Midbrain (tissue), 1 donor: Measurements from ENCODE around the gene NUP35.
"Not testable (repeated sequence)": the region's sequence is repeated elsewhere in the genome, so short reads cannot be mapped to it uniquely, and the experiment has no call there.

Experiments used
- DNase-seq: peaks from one replicate; lab custom pipeline; 2025; lab: John Stamatoyannopoulos, UW

Gene NUP35

DNA sequence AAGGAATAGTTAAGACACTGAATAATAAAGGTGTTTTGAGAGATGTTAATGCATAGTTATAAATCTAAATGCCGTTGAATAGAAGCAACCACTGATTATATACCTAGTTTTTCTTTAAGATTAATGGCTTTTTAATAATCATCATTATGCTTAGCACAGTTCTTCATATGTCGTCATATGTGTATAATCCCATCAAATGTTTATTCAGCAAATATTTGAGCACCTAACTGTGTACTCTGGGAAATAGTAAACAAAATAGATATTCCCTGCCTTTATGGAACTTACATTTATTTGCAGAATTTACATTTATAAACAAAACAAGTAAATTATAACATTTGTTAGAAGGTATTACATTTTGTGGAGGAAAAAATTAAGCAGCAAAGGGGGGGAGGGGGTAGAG, 9.8 kb downstream of the NUP35 start:
- DNase-seq, result no peak

DNA sequence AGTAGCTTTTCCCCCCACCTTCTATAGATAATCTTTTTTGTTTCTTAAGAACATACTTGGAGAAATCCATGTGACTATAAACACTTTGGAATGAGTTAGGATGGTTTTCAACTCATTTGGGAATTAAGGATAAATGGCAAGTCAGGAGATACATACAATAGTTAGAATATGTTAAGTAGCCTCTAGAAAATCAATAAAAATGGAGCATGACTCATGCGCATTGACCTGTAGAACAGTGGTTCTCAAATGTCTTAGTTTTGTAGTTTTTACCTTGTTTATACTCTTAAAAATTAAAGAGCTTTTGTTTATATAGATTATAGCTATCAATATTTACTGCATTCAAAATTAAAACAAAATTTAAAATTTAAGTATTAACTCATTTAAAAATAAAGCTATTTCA, 24.7 kb downstream of the NUP35 start:
- no peak for DNase-seq

DNA sequence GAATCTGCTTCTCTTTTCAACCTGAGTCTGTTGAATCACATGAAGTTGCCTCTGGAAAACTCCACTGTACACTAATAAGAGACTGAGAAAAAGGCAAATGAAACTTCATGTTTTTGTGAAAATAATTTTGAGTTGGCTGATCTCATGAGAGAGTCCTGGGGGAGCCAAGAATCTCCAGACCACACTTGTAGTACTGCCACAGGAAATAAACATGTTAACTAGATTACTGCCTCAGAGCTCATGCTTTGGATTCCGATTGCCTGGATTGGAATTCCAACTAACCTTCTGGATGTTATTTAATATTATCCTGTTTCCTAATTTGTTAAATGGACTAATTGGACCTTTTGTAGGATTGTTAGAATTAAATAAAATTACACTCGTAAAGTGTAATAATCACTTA, 25.2 kb downstream of the NUP35 start:
- DNase-seq, result no peak

DNA sequence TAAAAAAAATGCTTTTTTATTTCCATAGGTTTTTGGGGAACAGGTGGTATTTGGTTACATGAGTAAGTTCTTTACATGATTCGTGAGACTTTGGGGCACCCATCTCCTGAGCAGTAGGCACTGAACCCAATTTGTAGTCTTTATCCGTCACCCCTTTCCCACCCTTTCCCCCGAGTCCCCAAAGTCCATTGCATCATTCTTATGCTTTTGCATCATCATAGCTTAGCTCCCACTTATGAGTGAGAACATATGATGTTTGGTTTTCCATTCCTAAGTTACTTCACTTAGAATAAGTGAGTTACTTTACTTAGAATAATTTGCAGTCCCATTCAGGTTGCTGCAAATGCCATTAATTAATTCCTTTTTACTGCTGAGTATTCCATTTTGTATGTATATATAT, 28.0 kb downstream of the NUP35 start:
- DNase-seq, result not testable (repeated sequence)

DNA sequence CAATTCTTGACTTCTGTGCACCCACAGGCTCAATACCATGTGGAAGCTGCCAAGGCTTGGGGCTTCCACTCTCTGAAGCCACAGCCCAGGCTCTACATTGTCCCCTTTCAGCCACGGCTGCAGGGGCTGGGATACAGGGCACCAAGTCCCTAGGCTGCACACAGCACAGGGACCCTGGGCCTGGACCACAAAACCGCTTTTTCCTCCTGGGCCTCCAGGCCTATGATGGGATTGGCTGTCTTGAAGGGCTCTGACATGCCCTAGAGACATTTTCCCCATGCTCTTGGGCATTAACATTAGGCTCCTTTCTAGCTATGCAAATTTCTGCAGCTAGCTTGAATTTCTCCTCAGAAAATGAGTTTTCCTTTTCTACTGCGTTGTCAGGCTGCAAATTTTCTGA, 29.7 kb downstream of the NUP35 start:
- DNase-seq, result no peak

DNA sequence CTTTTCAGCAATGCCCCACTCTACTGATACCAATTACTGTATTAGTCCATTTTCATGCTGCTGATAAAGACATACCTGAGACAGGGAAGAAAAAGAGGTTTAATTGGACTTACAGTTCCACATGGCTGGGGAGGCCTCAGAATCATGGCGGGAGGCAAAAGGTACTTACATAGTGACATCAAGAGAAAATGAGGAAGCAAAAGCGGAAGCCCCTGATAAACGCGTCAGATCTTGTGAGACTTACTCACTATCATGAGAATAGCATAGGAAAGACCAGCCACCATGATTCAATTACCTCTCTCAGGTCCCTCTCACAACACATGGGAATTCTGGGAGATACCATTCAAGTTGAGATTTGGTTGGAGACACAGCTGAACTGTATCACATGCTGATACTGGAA, 30.5 kb downstream of the NUP35 start:
- DNase-seq, result not testable (repeated sequence)

DNA sequence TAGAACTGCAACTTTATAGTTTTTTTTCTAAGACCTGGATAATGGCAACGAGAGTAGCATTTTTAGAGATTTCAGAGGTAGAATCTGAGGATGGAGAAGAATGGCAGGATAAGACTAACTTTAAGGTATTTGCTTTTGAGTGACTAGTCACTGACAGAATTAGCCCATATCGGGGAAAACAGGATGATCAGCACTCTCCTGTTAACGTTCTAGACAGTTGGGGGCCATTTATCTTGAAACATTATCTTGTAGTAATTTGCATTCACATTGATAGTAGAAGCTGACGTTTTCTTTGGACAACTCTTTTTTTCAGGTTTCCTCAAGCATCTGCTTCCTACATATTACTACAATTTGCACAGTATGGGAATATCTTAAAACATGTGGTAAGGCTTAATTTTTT, 32.9 kb downstream of the NUP35 start:
- no peak for DNase-seq

DNA sequence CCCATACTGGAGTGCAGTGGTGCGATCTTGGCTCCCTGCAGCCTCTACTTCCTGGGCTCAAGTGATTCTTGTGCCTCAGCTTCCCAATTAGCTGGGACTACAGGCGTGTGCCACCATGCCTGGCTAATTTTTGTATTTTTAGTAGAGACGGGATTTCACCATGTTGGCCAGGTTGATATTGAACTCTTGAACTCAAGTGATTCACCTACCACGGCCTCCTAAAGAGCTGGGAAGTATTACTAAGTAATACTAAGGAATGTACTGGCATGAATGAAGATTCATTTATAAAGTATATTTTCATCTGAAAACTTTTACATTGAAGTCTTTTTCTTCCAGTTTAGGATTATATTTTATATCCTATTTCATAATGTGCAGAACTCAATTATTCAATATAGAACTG, 38.1 kb downstream of the NUP35 start:
- no peak for DNase-seq

DNA sequence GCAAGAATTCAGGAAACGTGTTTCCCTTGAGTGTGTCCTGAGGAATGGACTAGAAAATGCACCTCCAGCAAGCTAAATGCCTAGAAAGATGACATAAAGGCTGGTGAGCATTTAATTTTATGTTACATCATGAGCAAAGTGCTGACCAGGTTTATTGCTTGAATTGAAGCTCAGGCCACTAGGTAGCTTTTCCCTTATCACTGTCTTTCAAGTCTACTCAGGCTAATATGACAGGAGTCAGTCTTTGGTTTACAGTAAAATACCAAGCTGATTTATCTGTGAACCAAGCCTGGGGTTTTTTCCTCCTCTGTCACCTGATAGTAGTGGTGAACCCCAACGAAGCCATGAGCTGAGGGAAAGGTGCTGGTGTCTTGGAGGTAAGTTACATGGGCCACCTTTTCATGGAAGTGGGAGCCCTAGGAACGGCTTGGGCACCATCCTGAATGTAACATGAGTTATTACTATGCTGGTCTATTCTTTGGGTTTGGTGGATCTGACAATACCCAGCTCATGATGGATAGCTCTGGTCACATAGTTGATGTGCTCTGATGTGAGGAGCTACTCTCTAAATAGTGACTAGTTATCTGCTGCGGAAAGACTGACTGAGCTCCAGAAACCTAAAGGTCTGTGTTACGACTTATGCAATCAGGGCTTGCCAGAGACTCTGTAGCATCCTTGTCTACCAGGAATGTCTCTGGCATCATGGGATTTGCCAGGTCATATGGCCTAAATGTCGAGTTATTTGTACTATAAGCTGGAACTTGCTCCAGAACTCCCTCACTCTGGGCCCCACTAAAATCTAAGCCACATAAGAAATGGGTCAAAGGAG, 39.8 kb downstream of the NUP35 start:
- no peak for DNase-seq

DNA sequence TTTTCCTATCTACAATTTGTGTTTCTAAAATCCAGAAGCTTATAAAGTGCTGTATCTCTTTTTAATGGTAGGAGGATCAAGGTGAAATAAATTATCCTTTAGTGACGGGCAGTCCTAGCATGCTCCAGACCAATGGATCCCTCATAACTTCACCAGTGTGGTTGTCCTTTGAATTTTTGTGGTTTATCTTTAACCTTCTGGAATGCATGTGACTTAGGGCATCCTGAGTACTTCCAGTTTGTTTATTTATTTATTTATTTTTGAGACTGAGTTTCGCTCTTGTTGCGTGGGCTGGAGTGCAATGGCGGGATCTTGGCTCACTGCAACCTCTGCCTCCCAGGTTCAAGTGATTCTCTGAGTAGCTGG, 40.4 kb downstream of the NUP35 start:
- no peak for DNase-seq

DNA sequence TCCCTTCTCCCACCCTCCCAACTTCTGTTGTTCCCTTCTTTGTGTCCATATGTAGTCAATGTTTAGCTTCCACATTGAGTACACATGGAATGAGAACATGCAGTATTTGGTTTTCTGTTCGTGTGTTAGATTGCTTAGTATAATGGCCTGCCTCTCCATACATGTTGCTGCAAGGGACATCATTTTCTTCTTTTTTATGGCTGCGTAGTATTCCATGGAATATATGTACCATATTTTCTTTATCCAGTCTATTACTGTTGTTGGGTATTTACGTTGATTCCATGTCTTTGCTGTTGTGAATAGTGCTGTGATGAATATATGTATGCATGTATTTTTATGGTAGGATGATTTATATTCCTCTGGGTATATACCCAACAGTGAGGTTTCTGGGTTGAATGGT, 42.0 kb downstream of the NUP35 start:
- no peak for DNase-seq

DNA sequence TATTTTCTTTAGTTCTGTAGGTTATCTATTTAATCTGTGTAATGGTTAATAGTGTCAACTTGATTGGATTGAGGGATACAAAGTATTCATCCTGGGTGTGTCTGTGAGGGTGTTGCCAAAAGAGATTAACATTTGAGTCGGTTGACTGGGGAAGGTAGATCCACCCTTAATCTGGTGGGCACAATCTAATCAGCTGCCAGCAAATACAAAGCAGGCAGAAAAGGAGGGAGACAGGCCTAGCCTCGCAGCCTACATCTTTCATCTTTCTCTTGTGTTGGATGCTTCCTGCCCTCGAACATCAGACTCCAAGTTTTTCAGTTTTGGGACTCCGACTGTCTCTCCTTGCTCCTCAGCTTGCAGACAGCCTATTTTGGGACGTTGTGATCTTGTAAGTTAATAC, 42.7 kb downstream of the NUP35 start:
- not testable (repeated sequence) for DNase-seq

DNA sequence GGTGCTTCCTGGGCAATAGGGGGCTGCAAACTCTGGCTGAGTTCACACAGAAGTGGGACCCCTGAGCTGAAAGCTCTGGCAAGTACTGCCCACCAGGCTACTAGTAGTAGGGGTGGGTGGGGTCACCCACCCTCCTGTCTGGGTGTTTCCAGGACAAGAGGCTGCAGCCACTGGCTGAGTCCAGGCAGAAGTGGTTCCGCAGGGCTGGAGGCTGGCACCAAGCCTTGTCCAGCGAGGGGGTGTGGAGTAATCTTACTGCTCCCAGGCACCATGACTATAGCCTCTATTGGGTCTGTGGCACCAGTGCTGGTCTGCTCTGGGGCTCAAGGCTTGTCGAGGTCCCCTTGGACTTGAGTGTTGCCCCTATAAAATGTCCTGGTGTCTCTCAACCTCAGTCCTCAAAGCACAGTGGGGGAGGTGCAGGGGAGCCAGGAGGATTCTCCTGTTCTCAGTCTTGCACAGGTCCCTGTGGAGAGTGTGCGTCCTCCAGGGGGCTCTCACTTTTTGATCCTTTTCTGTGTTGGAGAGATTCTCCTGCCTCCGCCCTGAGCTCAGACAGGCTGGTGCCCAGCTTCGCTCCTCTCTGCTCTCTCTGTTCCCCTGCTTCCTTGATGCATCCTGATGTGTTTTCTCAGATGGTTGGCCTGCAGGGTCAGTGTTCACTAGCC, 48.1 kb downstream of the NUP35 start:
- no peak for DNase-seq

DNA sequence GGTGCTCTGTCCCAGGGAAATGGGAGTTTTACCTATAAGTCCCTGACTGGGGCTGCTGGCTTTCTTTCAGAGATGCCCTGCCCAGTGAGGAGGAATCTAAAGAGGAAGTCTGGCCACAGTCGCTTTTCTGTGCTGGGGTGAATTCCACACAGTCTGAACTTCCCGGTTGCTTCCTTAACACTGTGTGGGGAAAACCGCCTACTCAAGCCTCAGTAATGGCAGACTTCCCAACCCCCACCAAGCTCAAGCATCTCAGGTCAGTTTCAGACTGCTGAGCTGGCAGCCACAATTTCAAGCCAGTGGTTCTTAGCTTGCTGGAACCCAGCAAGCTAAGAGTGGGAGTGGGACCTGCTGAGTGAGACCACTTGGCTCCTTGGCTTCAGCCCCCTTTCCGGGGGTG, 54.9 kb downstream of the NUP35 start:
- DNase-seq, result no peak

DNA sequence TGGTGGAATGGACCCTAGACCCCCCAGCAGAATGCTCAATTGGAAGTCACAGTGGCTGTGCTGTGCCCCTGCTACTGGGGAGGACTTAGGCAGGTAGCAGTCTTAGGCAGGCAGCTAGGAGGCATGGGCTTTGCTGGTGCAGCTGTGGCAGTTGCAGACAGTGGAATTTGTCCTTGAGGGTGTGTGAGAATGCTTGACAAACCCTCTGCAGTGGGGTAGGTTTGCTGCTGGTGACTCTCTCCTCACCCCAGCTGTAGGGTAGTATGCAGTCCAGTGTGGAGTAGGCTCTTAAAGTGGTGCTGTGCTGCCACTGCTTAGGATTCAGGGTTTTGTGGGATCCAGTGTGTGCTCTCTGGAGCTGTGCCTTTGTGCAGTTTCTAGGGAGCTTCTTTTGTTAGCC, 61.3 kb downstream of the NUP35 start:
- DNase-seq, result no peak

DNA sequence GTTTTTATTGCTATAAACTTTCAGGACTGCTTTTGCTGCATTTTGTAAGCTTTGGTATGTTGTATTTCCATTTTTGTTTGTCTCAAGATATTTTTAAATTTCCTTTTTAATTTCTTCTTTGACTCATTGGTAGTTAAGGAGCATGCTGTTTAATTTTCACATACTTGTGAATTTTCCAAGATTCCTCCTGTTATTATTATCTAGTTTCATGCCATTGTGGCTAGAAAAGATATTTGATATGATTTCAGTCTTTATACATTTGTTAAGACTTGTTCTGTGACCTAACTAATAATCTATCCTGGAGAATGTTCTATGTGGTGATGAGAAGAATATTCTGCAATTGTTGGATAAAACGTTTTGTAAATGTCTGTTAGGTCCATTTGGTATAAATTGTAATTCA, 62.1 kb downstream of the NUP35 start:
- no peak for DNase-seq

DNA sequence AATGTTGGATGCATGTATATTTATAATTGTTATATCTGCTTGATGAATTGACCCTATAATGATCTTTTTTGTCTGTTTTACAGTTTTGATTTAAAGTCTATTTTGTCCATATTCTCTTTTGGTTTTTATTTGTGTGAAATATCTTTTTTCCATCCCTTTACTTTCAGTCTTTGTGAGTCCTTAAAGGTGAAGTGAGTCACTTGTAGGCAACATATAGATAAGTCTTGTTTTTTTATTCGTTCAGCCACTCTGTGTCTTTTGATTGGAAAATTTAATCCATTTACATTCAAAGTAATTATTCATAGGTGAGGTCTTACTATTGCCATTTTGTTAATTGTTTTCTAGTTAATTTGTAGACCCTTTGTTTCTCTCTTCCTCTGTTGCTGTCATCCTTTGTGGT, 62.5 kb downstream of the NUP35 start:
- DNase-seq, result no peak

DNA sequence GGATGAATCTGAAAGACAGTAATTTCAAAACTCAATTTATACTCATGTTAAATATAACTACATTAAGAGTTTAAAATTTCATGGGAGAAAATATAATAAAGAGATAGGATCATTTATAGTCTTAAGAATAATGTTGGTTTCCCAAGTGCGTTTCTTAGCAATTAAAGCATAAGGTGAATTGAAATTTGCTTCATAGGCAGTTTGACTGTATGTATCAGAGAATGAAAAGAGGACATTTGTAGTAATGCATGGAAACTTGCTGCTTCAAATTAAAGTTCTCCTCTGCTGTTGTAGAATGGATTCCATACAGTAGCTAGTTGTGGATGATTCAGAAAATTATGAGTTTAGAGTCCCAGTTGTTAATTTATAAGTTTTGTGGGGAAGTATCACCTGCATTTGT, 68.1 kb downstream of the NUP35 start:
- no peak for DNase-seq

DNA sequence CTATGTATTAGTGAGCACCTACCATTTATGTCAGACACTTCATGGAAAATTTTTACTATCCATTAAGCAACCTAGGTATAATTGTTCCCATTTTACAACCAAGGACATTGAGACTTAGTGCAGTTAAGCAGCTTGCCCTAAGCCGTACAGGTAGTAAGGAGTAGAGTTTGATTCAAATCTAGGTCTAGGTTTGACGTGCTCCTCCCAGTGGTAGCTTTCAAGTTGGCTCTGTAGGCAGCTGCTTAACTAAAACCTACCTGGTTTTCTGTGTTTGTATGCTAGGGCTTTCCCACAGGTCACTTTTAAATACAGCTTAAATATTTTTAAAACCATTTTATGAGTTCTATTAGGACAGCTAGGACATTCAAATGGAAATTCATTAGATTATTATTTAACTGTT, 69.7 kb downstream of the NUP35 start:
- DNase-seq, result no peak

DNA sequence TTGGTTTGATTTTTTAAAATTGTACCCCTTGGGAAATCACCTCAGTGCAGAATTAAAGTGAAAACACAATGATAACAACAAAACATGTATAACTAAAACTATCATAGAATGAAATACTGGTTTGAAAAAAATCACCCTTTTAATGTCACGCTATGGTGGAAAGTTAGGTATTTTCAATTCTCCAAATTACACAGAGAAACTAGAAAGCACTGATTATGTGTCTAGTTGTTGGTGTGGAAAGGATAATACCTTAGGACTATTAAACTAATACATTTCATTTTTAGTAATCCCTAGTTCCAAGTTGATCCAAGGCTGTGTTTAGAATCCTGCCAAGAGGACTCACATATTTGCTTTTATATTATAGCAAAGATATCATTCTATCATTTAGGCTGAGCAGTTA, 71.2 kb downstream of the NUP35 start:
- DNase-seq, result no peak

DNA sequence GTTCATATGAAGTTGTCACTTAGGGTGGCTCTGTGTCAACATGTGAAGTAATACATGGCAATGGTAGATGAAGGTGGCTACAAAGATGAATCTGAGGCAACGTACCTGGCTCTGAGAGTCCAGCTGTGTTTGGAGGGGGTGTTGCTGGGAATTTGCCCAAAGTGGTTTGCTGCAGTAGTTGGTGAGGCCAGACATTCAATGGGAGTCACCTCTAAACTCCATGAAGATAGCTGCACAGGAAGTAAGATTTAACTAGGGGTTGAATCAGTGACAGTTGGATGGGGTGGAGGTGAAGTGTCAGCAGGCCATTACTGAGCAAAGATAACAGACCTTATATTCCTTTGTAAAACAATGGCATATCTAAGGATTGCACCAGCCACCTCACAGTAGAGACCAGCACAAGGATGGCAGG, 71.8 kb downstream of the NUP35 start:
- no peak for DNase-seq

DNA sequence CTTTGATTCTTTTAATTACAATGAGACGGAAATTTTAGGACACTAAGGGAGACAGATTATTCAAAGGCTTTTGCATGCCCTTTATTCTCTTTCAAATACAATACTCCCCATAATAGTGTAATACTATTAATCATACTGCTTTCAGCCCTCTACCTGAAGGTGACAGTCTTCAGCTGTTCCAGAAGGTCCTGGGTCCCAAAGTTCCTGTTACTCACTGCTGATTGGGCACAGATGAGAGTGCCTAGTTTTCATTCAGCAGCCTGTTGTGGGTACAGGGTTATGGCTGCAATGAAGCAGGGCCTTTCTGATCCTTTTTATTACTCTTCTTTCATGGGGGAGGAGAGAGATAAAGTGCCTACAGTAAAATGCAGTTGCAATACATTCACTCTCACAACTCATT, 80.2 kb downstream of the NUP35 start:
- DNase-seq, result no peak

DNA sequence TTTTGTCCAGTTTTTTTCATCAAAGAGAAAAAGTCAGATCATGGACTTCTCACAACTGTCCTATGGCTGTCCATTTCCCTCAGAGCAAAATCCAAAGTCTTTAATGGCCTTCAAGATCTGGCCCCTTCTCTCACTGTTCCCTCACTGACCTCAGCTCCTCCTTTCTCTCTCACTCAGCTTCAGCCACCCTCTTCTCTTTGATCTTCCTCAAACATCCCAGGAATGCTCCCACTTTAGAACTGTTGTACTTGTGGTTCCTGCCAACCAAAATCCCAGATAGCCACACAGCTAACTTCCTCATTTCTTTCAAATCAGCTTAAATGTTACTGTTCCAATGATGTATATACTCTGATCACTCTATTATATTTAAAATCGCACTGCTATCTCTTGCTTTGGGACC, 82.9 kb downstream of the NUP35 start:
- DNase-seq, result no peak
